Measurements from ENCODE around the gene GPR12.
A peak's percentile ranks its signal among the peaks of the same experiment; 100 is the strongest.
"Not testable (repeated sequence)": the region's sequence is repeated elsewhere in the genome, so short reads cannot be mapped to it uniquely, and the experiment has no call there.

GPR12 gene

DNA sequence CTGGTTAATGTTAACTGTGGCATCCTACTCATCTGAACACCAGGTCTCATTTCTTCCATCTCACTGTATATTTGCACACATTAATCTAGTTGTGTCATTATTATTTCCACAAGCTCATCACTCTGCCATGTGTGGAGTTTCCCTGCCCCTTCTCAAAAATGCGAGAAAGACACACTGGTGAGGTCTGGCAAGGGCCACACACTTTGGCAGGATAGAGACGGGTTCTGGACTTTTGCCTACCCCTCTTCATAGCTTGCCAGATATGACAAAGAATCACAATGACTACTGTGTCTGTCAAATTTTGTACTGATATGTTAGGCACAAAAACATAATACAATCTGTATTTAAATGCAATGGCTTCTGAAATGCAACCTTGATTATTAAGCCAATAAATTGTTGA, 12.9 kb downstream of the GPR12 start:
- DNase-seq: no peak

DNA sequence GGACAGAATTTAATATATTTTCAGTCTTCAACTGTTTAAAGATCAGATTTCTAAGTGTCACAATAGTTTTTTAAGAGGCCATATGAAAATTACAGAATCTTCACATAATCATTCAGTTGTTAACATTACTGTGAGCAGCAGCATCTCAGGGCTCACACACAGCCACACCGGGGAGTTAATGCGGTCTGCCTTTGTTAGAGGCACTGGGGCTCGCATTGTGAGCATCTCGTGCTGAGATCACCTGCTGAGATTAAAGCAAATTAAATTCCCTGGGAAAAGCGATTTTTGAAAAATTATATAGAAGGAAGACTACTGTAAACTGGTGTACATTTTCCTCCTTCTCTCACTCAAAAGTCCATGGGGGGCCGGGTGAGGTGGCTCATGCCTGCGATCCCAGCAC, 16.6 kb downstream of the GPR12 start:
- DNase-seq: no peak

- DNase-seq: no peak
These were observed 17.8 kb downstream of the GPR12 start for GRCh38 chr13:26742691-26743358.

GRCh38 chr13:26735677-26736076, 24.9 kb downstream of the GPR12 start:
- no peak for DNase-seq

- no peak for DNase-seq
These were observed 33.0 kb downstream of the GPR12 start for GRCh38 chr13:26727633-26728032.

DNA sequence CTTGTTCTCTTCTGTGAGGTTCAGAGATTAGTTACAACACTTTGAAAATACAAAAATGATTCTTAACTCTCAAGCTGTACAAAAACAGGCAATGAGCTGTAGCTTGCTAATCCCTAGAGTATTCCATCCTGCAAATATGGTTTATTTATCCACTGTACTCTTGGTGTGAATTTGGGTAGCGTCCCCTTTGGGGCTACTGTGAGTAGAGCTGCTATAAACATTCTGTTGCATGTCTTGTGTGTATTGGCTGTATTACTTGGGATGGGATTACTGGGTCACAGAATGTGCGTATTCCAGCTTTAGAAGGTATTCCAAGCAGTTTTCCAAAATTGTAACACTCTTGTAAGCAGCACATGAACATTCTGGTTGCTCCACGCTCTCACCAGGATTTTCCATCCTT, 33.5 kb downstream of the GPR12 start:
- no peak for DNase-seq

- no peak for DNase-seq
These were observed 33.9 kb downstream of the GPR12 start for GRCh38 chr13:26726684-26727083.

DNA sequence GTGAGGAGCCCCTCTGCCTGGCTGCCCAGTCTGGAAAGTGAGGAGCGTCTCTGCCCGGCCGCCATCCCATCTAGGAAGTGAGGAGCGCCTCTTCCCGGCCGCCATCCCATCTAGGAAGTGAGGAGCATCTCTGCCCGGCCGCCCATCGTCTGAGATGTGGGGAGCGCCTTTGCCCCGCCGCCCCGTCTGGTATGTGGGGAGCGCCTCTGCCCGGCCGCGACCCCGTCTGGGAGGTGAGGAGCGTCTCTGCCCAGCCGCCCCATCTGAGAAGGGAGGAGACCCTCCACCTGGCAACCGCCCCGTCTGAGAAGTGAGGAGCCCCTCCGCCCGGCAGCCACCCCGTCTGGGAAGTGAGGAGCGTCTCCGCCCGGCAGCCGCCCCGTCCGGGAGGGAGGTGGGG, 37.0 kb downstream of the GPR12 start:
- DNase-seq: not testable (repeated sequence)

DNA sequence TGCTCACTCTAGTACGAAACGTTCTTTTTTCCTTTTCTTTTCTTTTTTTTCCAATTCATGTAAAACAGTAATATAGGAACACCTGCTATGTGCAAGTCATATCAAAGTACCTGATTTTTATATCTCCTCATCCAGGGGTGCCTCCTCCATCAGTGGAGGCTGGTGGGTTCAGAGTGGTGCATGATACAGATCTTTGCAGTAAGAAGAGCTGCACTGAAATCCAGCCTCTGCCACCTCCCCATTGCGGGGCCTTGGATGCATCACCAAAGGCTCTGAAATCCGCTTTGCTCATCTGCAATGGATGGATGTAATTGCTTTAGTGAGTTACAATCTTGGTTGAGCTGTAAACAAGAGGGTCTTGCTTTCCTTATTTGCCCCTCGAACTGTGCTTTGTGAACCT, 38.3 kb downstream of the GPR12 start:
- DNase-seq: no peak

- DNase-seq: peak; percentile 68
These were observed 39.1 kb downstream of the GPR12 start for GRCh38 chr13:26721251-26722121.

- DNase-seq: no peak
These were observed 41.1 kb downstream of the GPR12 start for GRCh38 chr13:26719356-26719945.

- no peak for DNase-seq
These were observed 41.7 kb downstream of the GPR12 start for GRCh38 chr13:26718872-26719271.

DNA sequence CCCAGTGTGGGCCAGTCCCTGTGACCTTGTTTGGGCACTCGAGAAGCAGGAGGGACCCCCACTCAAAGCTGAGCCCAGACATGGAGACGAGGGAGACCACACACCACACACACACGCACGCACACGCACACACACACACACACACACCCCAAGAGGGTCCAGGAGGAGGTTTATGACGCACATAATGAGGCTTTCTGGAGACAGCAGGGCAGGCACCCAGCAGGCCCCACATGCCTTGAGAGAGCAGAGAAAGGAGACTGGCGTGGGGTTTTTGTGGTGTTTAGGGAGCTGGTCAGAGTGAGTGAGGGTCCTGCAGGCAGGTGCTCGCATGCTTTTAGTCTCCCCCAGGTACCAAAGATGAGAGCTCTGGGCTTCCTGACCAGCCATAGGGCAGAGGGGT, 42.4 kb downstream of the GPR12 start:
- no peak for DNase-seq

GRCh38 chr13:26716984-26717383, 43.6 kb downstream of the GPR12 start:
- no peak for DNase-seq

GRCh38 chr13:26713341-26713740, 47.2 kb downstream of the GPR12 start:
- no peak for DNase-seq

DNA sequence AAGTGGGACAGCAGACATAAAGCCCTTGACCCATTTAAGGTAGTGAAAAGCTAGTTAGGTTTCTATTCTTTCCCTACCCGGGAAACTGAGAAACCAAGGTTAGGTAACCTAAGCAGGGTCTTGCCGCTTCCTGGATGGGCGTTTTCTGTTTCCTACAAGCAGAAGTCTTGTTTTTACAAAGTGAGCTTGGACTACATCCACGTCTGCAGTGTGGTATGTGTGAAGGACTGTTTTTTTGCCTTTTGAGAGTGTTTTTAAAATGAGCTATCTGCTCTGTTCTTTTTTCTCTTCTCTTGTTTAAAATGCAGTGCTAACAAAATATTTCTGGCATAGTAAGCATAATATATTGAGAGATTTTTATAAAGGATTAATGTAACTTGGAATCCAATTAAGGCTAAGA, 49.4 kb downstream of the GPR12 start:
- no peak for DNase-seq

- no peak for DNase-seq
These were observed 50.4 kb downstream of the GPR12 start for GRCh38 chr13:26710166-26710565.

DNA sequence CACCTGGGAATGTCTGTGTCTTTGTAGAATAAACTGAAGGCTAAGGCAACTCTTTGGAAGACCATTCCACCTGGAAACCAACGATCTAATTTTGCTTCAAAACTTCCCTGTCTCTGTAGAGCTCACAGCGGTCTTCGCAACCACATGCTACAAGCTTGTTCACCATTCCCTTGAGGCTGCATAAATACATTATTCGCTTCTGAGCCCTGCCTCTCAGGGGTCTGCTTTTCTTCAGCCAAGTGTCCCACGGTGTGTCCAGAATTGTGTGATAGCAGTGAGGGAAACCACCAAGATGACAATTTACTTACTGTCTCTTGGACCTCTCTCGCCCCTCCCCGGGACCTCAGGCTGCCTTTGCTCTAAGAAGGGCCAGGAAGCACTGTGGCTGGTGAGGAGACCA, 51.1 kb downstream of the GPR12 start:
- no peak for DNase-seq

- no peak for DNase-seq
These were observed 52.6 kb downstream of the GPR12 start for GRCh38 chr13:26708007-26708297.

DNA sequence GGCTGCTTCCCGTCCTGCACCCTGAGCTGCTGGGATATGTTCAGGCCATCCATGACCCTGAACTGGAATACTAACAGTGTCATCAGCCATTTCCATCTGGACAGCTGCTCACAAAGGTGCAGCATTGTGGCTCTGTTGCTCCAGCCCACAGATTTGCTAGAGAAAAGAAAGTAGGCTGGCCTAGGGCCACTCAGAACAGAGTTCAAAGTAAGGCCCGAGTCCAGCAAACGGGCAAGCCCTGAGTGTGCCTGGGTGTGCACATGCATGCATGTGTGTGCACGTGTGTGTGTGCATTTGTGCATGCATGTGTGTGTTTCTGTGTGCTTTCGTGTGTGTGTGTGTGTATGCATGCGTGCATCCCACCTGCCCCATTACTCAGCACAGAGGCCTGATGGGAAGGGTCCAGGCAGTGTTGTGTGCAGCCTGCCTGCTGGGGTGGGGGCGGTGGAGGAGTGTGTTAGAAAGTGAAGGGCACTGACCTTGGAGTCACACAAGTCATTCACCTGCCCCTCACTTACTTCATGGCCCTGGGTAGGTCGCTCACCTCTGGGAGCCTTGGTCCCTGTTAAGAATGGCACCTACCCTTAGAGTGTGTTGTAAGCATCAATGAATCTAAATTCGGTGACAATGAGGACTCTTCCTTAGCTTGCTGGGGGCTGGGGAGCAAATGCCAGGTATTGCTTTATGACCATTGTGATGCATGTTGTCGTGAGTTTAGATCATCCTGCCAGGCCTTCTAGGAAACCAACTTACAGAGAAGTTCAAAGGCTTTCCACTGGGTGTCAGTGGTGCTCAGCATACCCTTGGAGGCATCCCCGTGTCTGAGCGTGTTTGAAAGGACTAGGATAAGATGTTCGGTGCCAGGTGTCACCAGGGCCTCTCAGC, 53.2 kb downstream of the GPR12 start:
- no peak for DNase-seq

DNA sequence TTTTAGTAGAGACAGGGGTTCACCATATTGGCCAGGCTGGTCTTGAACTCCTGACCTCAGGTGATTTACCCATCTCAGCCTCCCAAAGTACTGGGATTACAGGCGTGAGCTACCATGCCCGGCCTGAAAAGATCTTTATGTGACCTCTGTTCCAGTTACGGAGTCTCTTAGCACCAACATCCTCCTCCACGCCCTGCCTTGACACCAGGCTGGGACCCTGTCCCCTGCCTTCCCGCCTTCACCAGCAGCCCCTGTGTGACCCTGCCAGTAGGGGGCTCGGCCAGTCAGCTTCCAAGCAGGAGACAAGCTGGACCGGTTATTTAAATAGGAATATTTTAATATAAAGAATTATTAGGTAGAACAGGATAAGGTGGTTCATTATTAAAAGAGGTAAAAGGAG, 54.2 kb downstream of the GPR12 start:
- no peak for DNase-seq

DNA sequence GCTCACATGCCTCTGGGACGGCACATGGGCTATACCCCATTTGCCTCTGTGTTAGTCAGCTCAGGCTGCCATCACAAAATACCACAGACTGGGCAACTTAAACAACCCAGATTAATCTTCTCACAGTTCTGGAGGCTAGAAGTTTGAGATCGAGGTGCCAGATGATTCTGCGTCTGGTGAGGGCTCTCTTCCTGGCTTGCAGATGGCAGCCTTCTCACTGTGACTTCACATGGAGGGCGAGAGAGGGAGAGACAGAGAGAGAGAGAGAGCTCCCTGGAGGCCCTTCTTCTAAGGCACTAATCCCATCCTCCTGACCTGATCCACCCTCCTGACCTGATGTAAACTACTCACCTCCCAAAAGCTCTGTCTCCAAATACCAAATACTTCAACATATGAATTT, 55.0 kb downstream of the GPR12 start:
- no peak for DNase-seq

All from activated effector memory CD4-positive, alpha-beta T cell treated with anti-CD3 and anti-CD28 coated beads, Interleukin-2, amount 50 U/mL, for 16 hours (primary cell).